Activated T-cell treated with anti-CD3 and anti-CD28 coated beads, Interleukin-2, amount 50 U/mL, for 1 hour (primary cell): ENCODE data around the gene PACSIN1.

ENCODE experiments used
- DNase-seq: peaks from one replicate; pipeline ENCODE4 v3.0.0-alpha.2; 2020

The PACSIN1 gene

GRCh38 chr6:34465531-34466241 lies at the start of gene PACSIN1:
TSS of gene PACSIN1 (plus strand) at chr6:34466076. CDS start at chr6:34526306, 60,230 bp downstream.
- no peak for DNase-seq

- no peak for DNase-seq
Measured at GRCh38 chr6:34416877-34417371, 49.0 kb upstream of the PACSIN1 start.

- no peak for DNase-seq
Measured at GRCh38 chr6:34418367-34418766, 47.5 kb upstream of the PACSIN1 start.

- DNase-seq, result no peak
Measured at GRCh38 chr6:34423254-34423653, 42.6 kb upstream of the PACSIN1 start.

GRCh38 chr6:34424200-34425131 lies 41.4 kb upstream of the PACSIN1 start:
- no peak for DNase-seq

GRCh38 chr6:34425132-34425497 lies 40.8 kb upstream of the PACSIN1 start:
- no peak for DNase-seq

GRCh38 chr6:34425498-34426410 lies 40.1 kb upstream of the PACSIN1 start, which contains the start of gene RPS10:
TSS of gene RPS10 (minus strand) at chr6:34426069. CDS start at chr6:34425221, 848 bp downstream.
- DNase-seq, result peak; percentile 93

- DNase-seq, result no peak
Measured at GRCh38 chr6:34435916-34436315, 30.0 kb upstream of the PACSIN1 start.

- DNase-seq, result no peak
Measured at GRCh38 chr6:34436803-34437643, 28.9 kb upstream of the PACSIN1 start.

- no peak for DNase-seq
Measured at GRCh38 chr6:34437644-34437970, 28.3 kb upstream of the PACSIN1 start.

- DNase-seq, result no peak
Measured at GRCh38 chr6:34438705-34439104, 27.2 kb upstream of the PACSIN1 start.

GRCh38 chr6:34439442-34439841 lies 26.4 kb upstream of the PACSIN1 start:
- no peak for DNase-seq

GRCh38 chr6:34441526-34441925 lies 24.4 kb upstream of the PACSIN1 start:
- no peak for DNase-seq

- DNase-seq, result no peak
Measured at GRCh38 chr6:34445313-34445860, 20.5 kb upstream of the PACSIN1 start.

- DNase-seq, result no peak
Measured at GRCh38 chr6:34447386-34447785, 18.5 kb upstream of the PACSIN1 start.

- no peak for DNase-seq
Measured at GRCh38 chr6:34447910-34448309, 18.0 kb upstream of the PACSIN1 start.

- no peak for DNase-seq
Measured at GRCh38 chr6:34451192-34451591, 14.7 kb upstream of the PACSIN1 start.

- no peak for DNase-seq
Measured at GRCh38 chr6:34455831-34456230, 10.0 kb upstream of the PACSIN1 start.

GRCh38 chr6:34457382-34457741 lies 8.5 kb upstream of the PACSIN1 start:
- no peak for DNase-seq

GRCh38 chr6:34457742-34458735 lies 7.8 kb upstream of the PACSIN1 start:
- DNase-seq, result no peak
